ENCODE measurements around the gene COL9A2.

DNA sequence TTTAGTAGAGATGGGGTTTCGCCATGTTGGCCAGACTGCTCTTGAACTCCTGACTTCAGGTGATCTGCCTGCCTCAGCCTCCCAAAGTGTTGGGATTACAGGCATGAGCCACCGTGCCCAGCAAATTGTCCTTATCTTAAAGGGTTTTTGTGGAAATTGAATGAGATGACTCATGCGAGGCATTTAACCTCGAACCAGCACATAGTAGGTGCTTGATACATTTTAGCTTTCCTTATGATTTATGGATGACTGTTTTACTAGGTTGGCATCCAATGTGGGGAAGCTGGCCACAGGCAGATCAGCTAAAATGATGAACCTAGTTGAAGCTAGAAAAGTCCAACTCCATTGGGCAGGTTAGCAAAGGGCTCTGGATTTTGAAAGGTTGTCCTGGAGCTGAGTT is 1.4 kb upstream of the COL9A2 start:
- TF ChIP-seq POLR2AphosphoS5 (IDR thresholded peaks at IDR 0.05) (no peak), CTCF (IDR thresholded peaks at IDR 0.05) (no peak)

Measured in suprapubic skin (tissue), 3 donors.